ENCODE results near the gene THTPA. TPM values are rescaled to one million over a fixed set of nuclear protein-coding genes. Genes with fewer than 3 reads are reported as not detected.

Gene THTPA
- polyA plus RNA-seq, 3 donors, result 15.3 to 18.2 (median 17.0) TPM

GRCh38 chr14:23562822-23563472 is 6.9 kb downstream of the THTPA start:
- peak in 2 of 3 donors; percentile 46 to 61 for DNase-seq
- WGBS (ENCODE audit: insufficient coverage), result no CpG with 5 or more reads among the region's 2 CpGs
- no peak overlapping the region for H3K9ac ChIP-seq (ENCODE audit: insufficient read depth, low read length, poor library complexity, severe bottlenecking)
- no peaks in the 10 kb centered on the region for H3K27me3 ChIP-seq (ENCODE audit: control insufficient read depth in 2 of 2, insufficient read depth in 2 of 2, low read length in 2 of 2)
- no peak overlapping the region for H3K4me3 ChIP-seq (replicated peaks in 1 of 3; ENCODE audit: low read depth in 2 of 3, low read length in 3 of 3)
- no peak overlapping the region for H3K4me3 Mint-ChIP-seq
- H3K4me2 ChIP-seq (replicated peaks; ENCODE audit: extremely low read depth, low read length, poor library complexity, severe bottlenecking), result no peak overlapping the region
- H2AFZ ChIP-seq (ENCODE audit: insufficient read depth, low read depth, low read length, poor library complexity, severe bottlenecking), result no peak overlapping the region
- peaks cover 62 to 77% of the 10 kb centered on the region in 2 donors for H3K36me3 ChIP-seq (replicated peaks in 1 of 2; ENCODE audit: control insufficient read depth in 1 of 2, insufficient read depth in 2 of 2, low read length in 2 of 2)
- H3K36me3 Mint-ChIP-seq, result peaks cover 60 to 79% of the 10 kb centered on the region in 2 donors
- H3K27ac Mint-ChIP-seq, result peak overlapping the region; percentile 7 to 87 (median 70)
- H3K9me3 Mint-ChIP-seq, result peaks cover 0 to 2% (median 0%) of the 10 kb centered on the region in 7 donors
- peaks cover 20% of the 10 kb centered on the region for H3K79me2 ChIP-seq (ENCODE audit: insufficient read depth, low read length)
- H3K27me3 Mint-ChIP-seq (ENCODE audit: low read depth in 3 of 3), result peaks cover 0 to 1% (median 0%) of the 10 kb centered on the region in 3 donors
- no peaks in the 10 kb centered on the region for H3K9me3 ChIP-seq (replicated peaks in 1 of 2; ENCODE audit: control insufficient read depth in 1 of 2, insufficient read depth in 1 of 2, low read length in 2 of 2)
- peaks cover 31% of the 10 kb centered on the region for H4K20me1 ChIP-seq (ENCODE audit: insufficient read depth, low read length)
- peaks cover 26 to 34% of the 10 kb centered on the region in 2 donors for H3K4me1 ChIP-seq (ENCODE audit: control insufficient read depth in 1 of 2, insufficient read depth in 2 of 2, low read length in 2 of 2)
- H3K4me1 Mint-ChIP-seq, result peaks cover 38% of the 10 kb centered on the region
- peak; percentile 97 for TF ChIP-seq CTCF (IDR thresholded peaks at IDR 0.05)
- intact Hi-C loops (cut with micrococcal nuclease), result loop anchor here (1.0 to 10.0 kb wide), 3 partner anchors 85 to 238 kb away; partner anchors contain the start of gene PABPN1 (in 1 of the 2)
- H3K27ac ChIP-seq (ENCODE audit: low read depth in 1 of 2, low read length in 2 of 2), result peak overlapping the region; percentile 24 to 34

GRCh38 chr14:23563473-23564180 is 7.6 kb downstream of the THTPA start:
- Histone ChIP-seq H4K20me1 (ENCODE audit: insufficient read depth, low read length) (peaks cover 31% of the 10 kb centered on the region), H3K36me3 (replicated peaks in 1 of 2; ENCODE audit: control insufficient read depth in 1 of 2, insufficient read depth in 2 of 2, low read length in 2 of 2) (peaks cover 57 to 71% of the 10 kb centered on the region in 2 donors), H3K4me1 (ENCODE audit: control insufficient read depth in 1 of 2, insufficient read depth in 2 of 2, low read length in 2 of 2) (peaks cover 33 to 41% of the 10 kb centered on the region in 2 donors), H3K9me3 (replicated peaks in 1 of 2; ENCODE audit: control insufficient read depth in 1 of 2, insufficient read depth in 1 of 2, low read length in 2 of 2) (no peaks in the 10 kb centered on the region), H3K27me3 (ENCODE audit: control insufficient read depth in 2 of 2, insufficient read depth in 2 of 2, low read length in 2 of 2) (no peaks in the 10 kb centered on the region), H3K4me2 (replicated peaks; ENCODE audit: extremely low read depth, low read length, poor library complexity, severe bottlenecking) (no peak overlapping the region), H3K9ac (ENCODE audit: insufficient read depth, low read length, poor library complexity, severe bottlenecking) (no peak overlapping the region), H3K4me3 (replicated peaks in 1 of 3; ENCODE audit: low read depth in 2 of 3, low read length in 3 of 3) (no peak overlapping the region), H2AFZ (ENCODE audit: insufficient read depth, low read depth, low read length, poor library complexity, severe bottlenecking) (no peak overlapping the region), H3K79me2 (ENCODE audit: insufficient read depth, low read length) (peaks cover 15% of the 10 kb centered on the region), H3K27ac (ENCODE audit: low read depth in 1 of 2, low read length in 2 of 2) (peak overlapping the region; percentile 24 to 34)
- Mint-ChIP-seq H3K4me1 (peaks cover 41% of the 10 kb centered on the region), H3K27me3 (ENCODE audit: low read depth in 3 of 3) (peaks cover 0 to 1% (median 0%) of the 10 kb centered on the region in 3 donors), H3K27ac (peak overlapping the region; percentile 22 to 87 (median 70)), H3K9me3 (peaks cover 0 to 2% (median 0%) of the 10 kb centered on the region in 7 donors), H3K4me3 (no peak overlapping the region), H3K36me3 (peaks cover 53 to 74% of the 10 kb centered on the region in 2 donors)
- TF ChIP-seq CTCF (IDR thresholded peaks at IDR 0.05), result no peak
- 95% methylated on average over 8 of the region's 14 CpGs for WGBS (ENCODE audit: insufficient coverage)
- DNase-seq, result no peak
- intact Hi-C loops (cut with micrococcal nuclease), result loop anchor here in 1 of 2 donors (5.0 to 10.0 kb wide), 2 partner anchors 86 to 239 kb away; partner anchors contain the start of gene PABPN1
